Erythroblast (primary cell): Measurements from ENCODE around the gene PTGES3L.

Experiments
- GATA1 ChIP-seq: IDR thresholded peaks from 2 replicates; pipeline ENCODE4 v1.6.1; 2011; ENCODE audit warnings: low read depth, mild to moderate bottlenecking, control low read depth, low read length, moderate library complexity
- POLR2A ChIP-seq: IDR thresholded peaks from 2 replicates; pipeline ENCODE4 v1.6.1; 2011; ENCODE audit warnings: mild to moderate bottlenecking, low read length

DNA sequence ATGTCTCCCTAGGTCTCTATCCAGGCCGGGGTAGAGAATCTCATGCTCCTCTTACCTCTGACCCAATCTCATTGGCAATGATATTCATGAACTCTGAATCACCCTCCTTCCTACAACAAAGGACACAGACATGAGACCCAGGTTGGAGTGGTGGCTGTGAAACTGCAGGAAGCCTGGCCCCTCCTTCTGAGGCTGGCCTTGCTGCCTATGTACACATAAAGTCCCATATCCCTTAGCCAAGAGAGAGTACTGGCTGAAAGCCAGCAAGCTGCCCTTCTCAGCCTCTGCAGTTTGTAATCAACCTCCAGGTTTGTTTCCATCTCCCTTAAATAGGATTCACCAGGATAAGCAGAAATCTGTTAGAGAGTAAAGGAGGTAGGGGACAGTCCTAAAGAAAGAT lies 26.2 kb downstream of the PTGES3L start:
- TF ChIP-seq POLR2A (no peak), GATA1 (no peak)
